Measurements from ENCODE around the gene CFAP46. TPM values are rescaled to one million over a fixed set of nuclear protein-coding genes. Genes with fewer than 3 reads are reported as not detected.

CFAP46 gene
- total and polyA plus RNA-seq, 2 of the 8 experiments (the other 6 are each of a cell fraction or from before 2014, with no cell fraction given), result 2.6 to 4.8 TPM

DNA sequence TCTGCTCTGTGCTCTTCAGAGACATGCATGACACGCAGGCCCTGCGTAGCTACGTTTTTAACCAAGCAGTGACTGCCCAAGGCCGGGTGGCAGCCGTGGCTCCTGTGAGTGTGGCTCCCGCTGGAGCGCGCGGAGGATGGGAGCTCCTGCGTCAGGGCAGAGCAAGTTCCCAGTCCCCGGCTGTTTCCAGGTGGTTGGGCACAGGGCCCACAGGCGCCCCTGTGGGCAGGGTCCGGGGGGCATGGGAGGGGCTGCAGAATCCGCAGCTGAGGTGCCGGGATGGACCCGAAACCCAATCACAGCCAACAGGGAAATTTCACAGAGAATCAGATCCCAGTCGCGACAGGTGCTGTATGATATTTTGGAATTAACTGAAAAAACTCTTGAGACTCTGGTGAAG lies 166.2 kb downstream of the CFAP46 start (continued):
- TF ChIP-seq, protein P1, sequence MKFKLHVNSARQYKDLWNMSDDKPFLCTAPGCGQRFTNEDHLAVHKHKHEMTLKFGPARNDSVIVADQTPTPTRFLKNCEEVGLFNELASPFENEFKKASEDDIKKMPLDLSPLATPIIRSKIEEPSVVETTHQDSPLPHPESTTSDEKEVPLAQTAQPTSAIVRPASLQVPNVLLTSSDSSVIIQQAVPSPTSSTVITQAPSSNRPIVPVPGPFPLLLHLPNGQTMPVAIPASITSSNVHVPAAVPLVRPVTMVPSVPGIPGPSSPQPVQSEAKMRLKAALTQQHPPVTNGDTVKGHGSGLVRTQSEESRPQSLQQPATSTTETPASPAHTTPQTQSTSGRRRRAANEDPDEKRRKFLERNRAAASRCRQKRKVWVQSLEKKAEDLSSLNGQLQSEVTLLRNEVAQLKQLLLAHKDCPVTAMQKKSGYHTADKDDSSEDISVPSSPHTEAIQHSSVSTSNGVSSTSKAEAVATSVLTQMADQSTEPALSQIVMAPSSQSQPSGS (IDR thresholded peaks at IDR 0.05; ENCODE audit: low read length), result no peak
- TF ChIP-seq ASH2L (IDR thresholded peaks at IDR 0.05; ENCODE audit: low read length) (no peak), CTCF (IDR thresholded peaks at IDR 0.05; ENCODE audit: control extremely low read depth in 1 of 3, insufficient read depth in 1 of 3, low read depth in 1 of 3, low read length in 3 of 3) (no peak), CHD1 (IDR thresholded peaks at IDR 0.05; ENCODE audit: low read depth, low read length) (no peak), SUZ12 (IDR thresholded peaks at IDR 0.05; ENCODE audit: low read length) (no peak), SRF (IDR thresholded peaks at IDR 0.05; ENCODE audit: low read depth, low read length) (no peak)
